ENCODE measurements around the gene GRIA1. TPM values are rescaled to one million over a fixed set of nuclear protein-coding genes. Genes with fewer than 3 reads are reported as not detected.

Gene GRIA1
- total and polyA plus RNA-seq, 2 of the 4 experiments (the other 2 are of a cell fraction) = 0.48 to 1.3 TPM

DNA sequence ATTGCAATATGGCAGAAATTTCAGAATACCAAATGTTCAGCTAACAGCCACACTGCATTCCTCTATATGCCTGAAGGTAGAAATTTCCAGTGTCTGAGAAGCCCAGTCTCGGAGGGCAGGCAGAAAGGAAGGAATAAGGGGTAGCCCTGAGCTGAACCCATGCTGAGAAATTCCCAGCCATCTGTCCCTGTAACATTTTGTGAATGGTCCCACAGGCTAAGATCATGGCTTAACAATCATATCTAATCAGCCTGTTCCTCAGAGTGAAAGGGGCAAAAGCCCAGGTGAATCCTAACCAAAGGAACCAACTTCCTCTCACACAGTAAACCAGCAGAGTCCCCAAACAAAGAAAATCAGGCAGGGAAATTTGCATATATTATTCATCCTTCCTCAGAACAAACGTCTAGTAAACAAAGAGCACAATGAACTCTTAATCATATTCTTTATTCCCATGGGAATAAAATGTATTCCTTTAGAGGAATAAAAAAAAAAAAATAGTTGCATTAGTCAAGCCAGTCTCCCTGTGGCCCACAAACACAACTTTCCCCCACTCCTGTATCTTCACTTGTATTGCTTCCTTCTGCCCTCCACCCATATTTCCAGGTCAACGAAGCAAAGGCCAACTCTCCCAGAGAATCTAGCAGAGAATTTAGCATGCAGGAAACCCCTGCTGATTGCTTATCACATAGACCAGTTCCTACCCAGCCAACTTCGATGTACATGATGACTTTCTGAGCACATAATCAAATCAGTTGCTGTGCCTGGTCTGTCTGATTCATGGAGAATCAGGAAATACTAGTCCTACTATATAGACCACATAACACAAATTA lies 290.6 kb downstream of the GRIA1 start:
- no peaks in the 10 kb centered on the region for H3K27me3 ChIP-seq (ENCODE audit: control insufficient read depth, insufficient read depth, low read length)
- BruUV-seq (replicated peaks) = no TSS peak
- no peak overlapping the region for H3K56ac ChIP-seq (ENCODE audit: extremely low read depth, insufficient read depth, low read length)
- H2BK20ac ChIP-seq (ENCODE audit: low read depth, low read length) = no peak overlapping the region
- H2BK5ac ChIP-seq (ENCODE audit: low read depth, low read length, poor library complexity, severe bottlenecking) = no peak overlapping the region
- no peaks in the 10 kb centered on the region; the same call in 1 of the 2 replicates for H3K4me1 ChIP-seq (ENCODE audit: control insufficient read depth, insufficient read depth, low read length)
- H4K5ac ChIP-seq (ENCODE audit: low read depth, low read length) = no peak overlapping the region
- H3K18ac ChIP-seq (ENCODE audit: low read depth, low read length) = no peak overlapping the region
- no peak overlapping the region for H3K27ac ChIP-seq (ENCODE audit: insufficient read depth, low read length)
- no peaks in the 10 kb centered on the region for H4K20me1 ChIP-seq (ENCODE audit: insufficient read depth, low read length)
- H3K9ac ChIP-seq (ENCODE audit: low read depth, low read length) = no peak overlapping the region
- intact Hi-C loops (cut with micrococcal nuclease) = no loop called here
- no peak overlapping the region for H2AFZ ChIP-seq (replicated peaks; ENCODE audit: low read length, poor library complexity)
- no peaks in the 10 kb centered on the region for H3K79me1 ChIP-seq (ENCODE audit: low read depth in 1 of 2, low read length in 2 of 2)
- no peak overlapping the region for H3K4ac ChIP-seq (ENCODE audit: low read depth, low read length)
- dilution Hi-C loops (cut with HindIII; ENCODE audit: low sequenced_read_pairs, unreplicated experiment) = no loop called here
- H3K23ac ChIP-seq (ENCODE audit: low read depth, low read length) = no peak overlapping the region
- H2AK9ac ChIP-seq (replicated peaks; ENCODE audit: low read depth, low read length, poor library complexity) = no peak overlapping the region
- H3K36me3 ChIP-seq (ENCODE audit: control insufficient read depth, insufficient read depth, low read length) = no peaks in the 10 kb centered on the region
- H2BK15ac ChIP-seq (ENCODE audit: low read depth, low read length) = no peak overlapping the region
- CTCF ChIA-PET = interaction anchor here (0.6 kb wide), 1 partner anchor 1593 kb away, joined by 3 read pairs; no protein-coding TSS in a partner anchor
- H3K4me3 ChIP-seq (ENCODE audit: insufficient read depth, low read depth, low read length) = no peak overlapping the region
- TF ChIP-seq RCOR1 (IDR thresholded peaks at IDR 0.05; ENCODE audit: insufficient replicate concordance, low read length) (no peak), POLR2A (IDR thresholded peaks at IDR 0.05; ENCODE audit: low read depth, low read length) (no peak), USF2 (IDR thresholded peaks at IDR 0.05; ENCODE audit: low read depth, low read length) (no peak)
- 17% methylated on average over 1 of the region's 4 CpGs; no CpG with 5 or more reads in 1 of the 2 experiments for WGBS, 2 experiments (ENCODE audit: extremely low coverage in 2 of 2, insufficient read length in 1 of 2)
- H3K14ac ChIP-seq (replicated peaks; ENCODE audit: low read depth, low read length) = no peak overlapping the region
- H3K9me1 ChIP-seq (ENCODE audit: insufficient read depth, low read length) = no peaks in the 10 kb centered on the region
- H4K8ac ChIP-seq (ENCODE audit: low read depth in 2 of 2, low read length in 2 of 2) = no peak overlapping the region
- H3K4me2 ChIP-seq (ENCODE audit: low read depth, low read length) = no peak overlapping the region
- no peak overlapping the region for H4K91ac ChIP-seq (ENCODE audit: insufficient read depth, low read depth, low read length)
- in situ Hi-C loops (cut with MboI; ENCODE audit: low sequenced_read_pairs) = no loop called here
- ATAC-seq (ENCODE audit: low read depth) (no peak), DNase-seq (no peak)
- POLR2A ChIA-PET (ENCODE audit: unreplicated experiment) = no interaction called here
- no peaks in the 10 kb centered on the region for H3K9me3 ChIP-seq (ENCODE audit: control insufficient read depth, insufficient read depth, low read length)
- H2BK120ac ChIP-seq (ENCODE audit: low read depth, low read length) = no peak overlapping the region
- no peak overlapping the region for H2AK5ac ChIP-seq (ENCODE audit: low read depth, low read length)
